H9 (cell line): ENCODE measurements around the gene AATK. TPM values are rescaled to one million over a fixed set of nuclear protein-coding genes. Genes with fewer than 3 reads are reported as not detected.

ENCODE experiments used
- DNase-seq: peaks from one replicate; pipeline ENCODE4 v3.0.0-alpha.2; 2017
- H2AFZ ChIP-seq: one replicate; pipeline ENCODE4 v1.6.1; 2013; ENCODE audit warnings: mild to moderate bottlenecking, low read length, control low read depth, moderate library complexity
- H2AK5ac ChIP-seq: 2 replicates; pipeline ENCODE4 v1.6.1; 2013; ENCODE audit warnings: low read length, control low read depth, mixed read lengths; ENCODE audit not compliant: insufficient read length
- H2BK120ac ChIP-seq: one replicate; pipeline ENCODE4 v1.6.1; 2013; ENCODE audit warnings: low read depth, mild to moderate bottlenecking, low read length, control low read depth, inconsistent platforms; ENCODE audit not compliant: poor library complexity, severe bottlenecking
- H2BK12ac ChIP-seq: 2 replicates; pipeline ENCODE4 v1.6.1; 2013; ENCODE audit warnings: low read length, control low read depth, mixed read lengths, low read depth; ENCODE audit not compliant: insufficient read length
- H2BK15ac ChIP-seq: 2 replicates; pipeline ENCODE4 v1.6.1; 2013; ENCODE audit warnings: low read depth, low read length, control low read depth
- H2BK20ac ChIP-seq: one replicate; pipeline ENCODE4 v1.6.1; 2013; ENCODE audit warnings: low read depth, mild to moderate bottlenecking, low read length, control low read depth, inconsistent platforms; ENCODE audit not compliant: poor library complexity, severe bottlenecking
- H2BK5ac ChIP-seq: 2 replicates; pipeline ENCODE4 v1.6.1; 2013; ENCODE audit warnings: low read length, control low read depth, mixed read lengths; ENCODE audit not compliant: insufficient read length
- H3K14ac ChIP-seq: 2 replicates; pipeline ENCODE4 v1.6.1; 2013; ENCODE audit warnings: low read length, control low read depth; ENCODE audit not compliant: insufficient read depth
- H3K18ac ChIP-seq: 2 replicates; pipeline ENCODE4 v1.6.1; 2013; ENCODE audit warnings: low read depth, mild to moderate bottlenecking, mixed read lengths, low read length, control low read depth; ENCODE audit not compliant: insufficient read length
- H3K23ac ChIP-seq: 2 replicates; pipeline ENCODE4 v1.6.1; 2013; ENCODE audit warnings: low read length, control low read depth, mixed read lengths, low read depth; ENCODE audit not compliant: insufficient read length
- H3K23me2 ChIP-seq: 2 replicates; pipeline ENCODE4 v1.6.1; 2013; ENCODE audit warnings: low read depth, mild to moderate bottlenecking, mixed read lengths, low read length, control low read depth; ENCODE audit not compliant: insufficient read length, poor library complexity, severe bottlenecking
- H3K27ac ChIP-seq: 2 replicates; pipeline ENCODE4 v1.5.1; 2013; ENCODE audit warnings: low read length, control low read depth, mixed read lengths, low read depth; ENCODE audit not compliant: insufficient read length
- H3K27me3 ChIP-seq: 2 replicates; pipeline ENCODE4 v1.6.1; 2013; ENCODE audit warnings: low read length, control low read depth, inconsistent platforms; ENCODE audit not compliant: insufficient read depth
- H3K4ac ChIP-seq: 2 replicates; pipeline ENCODE4 v1.6.1; 2013; ENCODE audit warnings: low read depth, mild to moderate bottlenecking, control low read depth, inconsistent platforms, low read length, moderate library complexity
- H3K4me1 ChIP-seq: 2 replicates; pipeline ENCODE4 v1.6.1; 2013; ENCODE audit warnings: low read length, control low read depth, inconsistent platforms; ENCODE audit not compliant: insufficient read depth
- H3K4me2 ChIP-seq: 2 replicates; pipeline ENCODE4 v1.6.1; 2013; ENCODE audit warnings: low read length, control low read depth, mixed read lengths; ENCODE audit not compliant: insufficient read length, insufficient read depth
- H3K56ac ChIP-seq: 2 replicates; pipeline ENCODE4 v1.6.1; 2013; ENCODE audit warnings: low read depth, mild to moderate bottlenecking, mixed read lengths, low read length, control low read depth; ENCODE audit not compliant: insufficient read length
- H3K79me1 ChIP-seq: 2 replicates; pipeline ENCODE4 v1.6.1; 2013; ENCODE audit warnings: low read depth, mild to moderate bottlenecking, moderate library complexity, low read length, control low read depth, inconsistent platforms; ENCODE audit not compliant: insufficient read depth, poor library complexity, severe bottlenecking
- H3K79me2 ChIP-seq: 2 replicates; pipeline ENCODE4 v1.6.1; 2013; ENCODE audit warnings: low read length, control low read depth, inconsistent platforms; ENCODE audit not compliant: insufficient read depth
- H3K9ac ChIP-seq: 2 replicates; pipeline ENCODE4 v1.6.1; 2013; ENCODE audit warnings: low read length, control low read depth, mixed read lengths; ENCODE audit not compliant: insufficient read length; ENCODE audit errors: extremely low read depth
- H3K9me3 ChIP-seq: one replicate; pipeline ENCODE4 v1.6.1; 2013; ENCODE audit warnings: low read depth, low read length, inconsistent platforms; ENCODE audit not compliant: control insufficient read depth
- H3T11ph ChIP-seq: one replicate; pipeline ENCODE4 v1.6.1; 2013; ENCODE audit warnings: mild to moderate bottlenecking, low read length, control low read depth, inconsistent platforms
- H4K20me1 ChIP-seq: one replicate; pipeline ENCODE4 v1.6.1; 2013; ENCODE audit not compliant: control insufficient read depth, insufficient read length, insufficient read depth
- H4K5ac ChIP-seq: 2 replicates; pipeline ENCODE4 v1.6.1; 2013; ENCODE audit warnings: low read depth, mild to moderate bottlenecking, mixed read lengths, low read length, control low read depth; ENCODE audit not compliant: insufficient read length
- H4K8ac ChIP-seq: replicated peaks from 2 replicates; pipeline ENCODE4 v1.6.1; 2013; ENCODE audit warnings: low read length, control low read depth, mixed read lengths, low read depth; ENCODE audit not compliant: insufficient read length
- H4K91ac ChIP-seq: 2 replicates; pipeline ENCODE4 v1.6.1; 2013; ENCODE audit warnings: low read depth, mild to moderate bottlenecking, moderate library complexity, mixed read lengths, low read length, control low read depth; ENCODE audit not compliant: insufficient read length
- H3K27ac Mint-ChIP-seq, 3 experiments: 2 replicates in 2 of 3; 3 replicates in 1 of 3; pipeline ENCODE4 v1.8.0; 2020 to 2021; ENCODE audit warnings: mixed read lengths in 3 of 3, mild to moderate bottlenecking in 1 of 3, moderate library complexity in 1 of 3
- H3K27me3 Mint-ChIP-seq: 2 replicates; pipeline ENCODE4 v1.8.0; 2021; ENCODE audit warnings: low read depth, mild to moderate bottlenecking, moderate library complexity, mixed read lengths
- H3K36me3 Mint-ChIP-seq, 3 experiments: 2 replicates in 2 of 3; 3 replicates in 1 of 3; pipeline ENCODE4 v1.8.0; 2020 to 2021; ENCODE audit warnings: low read depth in 3 of 3, mixed read lengths in 3 of 3; ENCODE audit not compliant: insufficient read depth in 1 of 3
- H3K4me1 Mint-ChIP-seq, 2 experiments: 2 replicates each; pipeline ENCODE4 v1.8.0; 2020; ENCODE audit warnings: mixed read lengths in 2 of 2
- H3K4me3 Mint-ChIP-seq, 2 experiments: 2 replicates in 1 of 2; 3 replicates in 1 of 2; pipeline ENCODE4 v1.8.0; 2020 to 2021; ENCODE audit warnings: mild to moderate bottlenecking in 2 of 2, mixed read lengths in 2 of 2, moderate library complexity in 1 of 2
- H3K9me3 Mint-ChIP-seq, 2 experiments: 2 replicates in 1 of 2; 3 replicates in 1 of 2; pipeline ENCODE4 v1.8.0; 2020; ENCODE audit warnings: mild to moderate bottlenecking in 2 of 2, mixed read lengths in 2 of 2, moderate library complexity in 1 of 2
- WGBS: extraction: QIAGEN DNeasy Blood & Tissue Kit; methylation state at CpG from one replicate; pipeline ENCODE4 v1.1.7; 2013; ENCODE audit warnings: missing lambda C conversion rate, low lambda C conversion rate, mixed read lengths; ENCODE audit not compliant: insufficient read length; ENCODE audit errors: extremely low coverage; 5-methylcytosine and 5-hydroxymethylcytosine counted together
- total RNA-seq: library from RNA; stranded (reverse); gene quantifications from 2 replicates; pipeline ENCODE4 v1.2.1, GENCODE V29; 2021
- TF ChIP-seq, protein P1 (sequence below): fragments of 200-600 bp; sonication (generic); conservative IDR thresholded peaks from 3 replicates; pipeline ENCODE4 v1.8.0; 2021; ENCODE audit warnings: antibody characterized with exemption, mild to moderate bottlenecking

The AATK gene
- total RNA-seq, 1 experiment from 2014 or later = 2.4 TPM

DNA sequence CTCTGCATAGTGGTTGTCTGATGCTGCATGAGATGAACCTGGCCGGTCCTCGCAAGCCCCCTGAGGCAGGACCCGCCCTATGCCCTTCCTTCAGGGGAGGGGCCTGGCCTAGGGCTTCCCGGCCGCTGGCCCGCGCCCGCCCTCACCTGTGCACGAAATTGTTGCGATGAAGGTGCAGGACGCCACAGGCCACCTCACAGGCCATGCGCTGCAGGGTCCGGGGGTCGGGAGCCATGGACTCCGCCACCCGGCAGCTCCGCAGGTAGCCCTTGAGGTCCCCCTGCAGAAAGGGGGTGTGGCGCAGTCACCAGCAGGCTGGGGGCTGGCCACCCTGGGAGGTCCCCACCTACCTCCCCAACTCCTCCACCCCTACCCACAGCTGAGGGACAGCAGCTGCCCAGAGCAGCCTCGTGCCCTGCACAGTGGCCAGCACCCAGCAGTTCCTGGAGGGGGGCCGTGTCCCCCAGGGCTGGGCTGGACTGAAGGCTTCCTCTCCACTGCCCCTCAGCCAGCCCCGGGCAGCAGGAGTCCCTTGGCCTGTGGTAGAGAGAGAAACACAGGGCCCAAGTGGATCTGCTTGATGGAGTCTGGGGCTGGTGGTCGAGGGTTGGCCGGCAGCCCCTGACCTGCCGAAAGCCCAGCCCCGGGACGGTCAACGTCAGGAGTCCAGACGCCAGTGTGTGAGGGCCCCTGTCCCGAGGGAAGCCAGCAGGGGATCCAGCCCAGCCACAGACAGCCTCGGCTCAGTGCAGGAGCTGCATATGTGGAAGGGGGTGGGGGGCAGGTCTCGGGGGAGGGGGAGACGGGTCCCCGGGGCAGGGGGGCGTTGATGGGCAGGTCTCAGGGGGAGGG lies 39.5 kb downstream of the AATK start:
- H2BK15ac ChIP-seq = no peak overlapping the region
- H4K8ac ChIP-seq = no peak overlapping the region
- no CpG with 5 or more reads among the region's 34 CpGs for WGBS
- Mint-ChIP-seq H3K36me3 (no peaks in the 10 kb centered on the region), H3K4me3 (no peak overlapping the region), H3K27me3 (no peaks in the 10 kb centered on the region), H3K9me3 (no peaks in the 10 kb centered on the region), H3K4me1 (peaks cover 0 to 8% of the 10 kb centered on the region in 2 experiments; a peak in 2 of 4 replicates), H3K27ac (0 out of 7 replicates have a peak overlapping the region, but pooled peaks of 1 of the 3 experiments have one; percentile 64)
- H3K27ac ChIP-seq = no peak overlapping the region
- no peaks in the 10 kb centered on the region for H3K27me3 ChIP-seq
- H4K5ac ChIP-seq = no peak overlapping the region
- DNase-seq = no peak
- H3K56ac ChIP-seq = no peak overlapping the region
- H3K4ac ChIP-seq = no peak overlapping the region
- H3K9ac ChIP-seq = no peak overlapping the region
- H3K4me1 ChIP-seq = no peaks in the 10 kb centered on the region
- no peak overlapping the region for H3K4me2 ChIP-seq
- no peak overlapping the region for H3K23ac ChIP-seq
- H4K20me1 ChIP-seq = no peaks in the 10 kb centered on the region
- no peak overlapping the region; the same call in 1 of the 2 replicates for H3K14ac ChIP-seq
- H3K9me3 ChIP-seq = no peaks in the 10 kb centered on the region
- H3T11ph ChIP-seq = no peak overlapping the region
- no peaks in the 10 kb centered on the region for H3K79me2 ChIP-seq
- H2BK120ac ChIP-seq = no peak overlapping the region
- H3K79me1 ChIP-seq = no peaks in the 10 kb centered on the region
- TF ChIP-seq, protein P1, sequence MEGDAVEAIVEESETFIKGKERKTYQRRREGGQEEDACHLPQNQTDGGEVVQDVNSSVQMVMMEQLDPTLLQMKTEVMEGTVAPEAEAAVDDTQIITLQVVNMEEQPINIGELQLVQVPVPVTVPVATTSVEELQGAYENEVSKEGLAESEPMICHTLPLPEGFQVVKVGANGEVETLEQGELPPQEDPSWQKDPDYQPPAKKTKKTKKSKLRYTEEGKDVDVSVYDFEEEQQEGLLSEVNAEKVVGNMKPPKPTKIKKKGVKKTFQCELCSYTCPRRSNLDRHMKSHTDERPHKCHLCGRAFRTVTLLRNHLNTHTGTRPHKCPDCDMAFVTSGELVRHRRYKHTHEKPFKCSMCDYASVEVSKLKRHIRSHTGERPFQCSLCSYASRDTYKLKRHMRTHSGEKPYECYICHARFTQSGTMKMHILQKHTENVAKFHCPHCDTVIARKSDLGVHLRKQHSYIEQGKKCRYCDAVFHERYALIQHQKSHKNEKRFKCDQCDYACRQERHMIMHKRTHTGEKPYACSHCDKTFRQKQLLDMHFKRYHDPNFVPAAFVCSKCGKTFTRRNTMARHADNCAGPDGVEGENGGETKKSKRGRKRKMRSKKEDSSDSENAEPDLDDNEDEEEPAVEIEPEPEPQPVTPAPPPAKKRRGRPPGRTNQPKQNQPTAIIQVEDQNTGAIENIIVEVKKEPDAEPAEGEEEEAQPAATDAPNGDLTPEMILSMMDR = no peak
- H2BK20ac ChIP-seq = no peak overlapping the region
- no peak overlapping the region for H4K91ac ChIP-seq
- H2BK5ac ChIP-seq = no peak overlapping the region
- no peak overlapping the region for H2AK5ac ChIP-seq
- no peak overlapping the region for H2BK12ac ChIP-seq
- H2AFZ ChIP-seq = no peak overlapping the region
- H3K23me2 ChIP-seq = no peaks in the 10 kb centered on the region
- H3K18ac ChIP-seq = no peak overlapping the region
